K562 (cell line): ENCODE results near the gene SLC7A1. TPM values are rescaled to one million over a fixed set of nuclear protein-coding genes. Genes with fewer than 3 reads are reported as not detected.

ENCODE experiments used
- ATAC-seq: fragments of 200-7000 bp; cut with Tn5 transposase; 3 replicates; pipeline ENCODE4 v1.9.1; 2020; ENCODE audit warnings: moderate library complexity
- BruUV-seq: library from RNA; stranded (reverse); fragments of 400-500 nt; replicated peaks from 2 replicates; lab custom pipeline; 2021; lab: Mats Ljungman, UMichigan
- CTCF ChIA-PET: fragments of 300-600 bp; formaldehyde crosslinking; extraction: SDS; loops from one replicate; lab custom pipeline; 2021; ENCODE audit warnings: low intra/inter-chr PET ratio; lab: Yijun Ruan, JAX
- POLR2A ChIA-PET: fragments of 300-600, 350-650 bp; sonication (Branson Sonifier 250); formaldehyde crosslinking; extraction: SDS; loops from one replicate; lab custom pipeline; 2021; ENCODE audit warnings: antibody characterized with exemption, inconsistent platforms; lab: Yijun Ruan, JAX
- DNase-seq, 4 experiments: peaks; one replicate each; pipeline versions ENCODE4 v3.0.0 to v3.0.0-alpha.2; 2011 to 2018; ENCODE audit warnings: low spot score in 3 of 4, mixed read lengths in 3 of 4; ENCODE audit errors: extremely low read depth in 1 of 4
- FAIRE-seq: peaks from 2 replicates; lab custom pipeline; 2011; peaks lifted over from hg19 to GRCh38; lab: Jason Lieb, UNC
- H2AFZ ChIP-seq: 2 replicates; pipeline ENCODE4 v1.6.0; 2011; ENCODE audit warnings: low read depth, low read length, control low read depth, inconsistent platforms
- H3K27ac ChIP-seq: fragments of 200-600 bp; 3 replicates; pipeline ENCODE4 v1.8.0; 2011; ENCODE audit warnings: low read depth, mild to moderate bottlenecking, control low read depth, inconsistent platforms, low read length, moderate library complexity, mixed read lengths; ENCODE audit errors: extremely low read depth
- H3K27me3 ChIP-seq, 2 experiments: fragments of 300-600 bp in 1 of 2; 2 replicates in 1 of 2; 3 replicates in 1 of 2; pipeline versions ENCODE4 v1.6.0 to v1.8.0; 2011; ENCODE audit warnings: inconsistent platforms in 2 of 2, low read length in 2 of 2, mild to moderate bottlenecking in 1 of 2, mixed read lengths in 1 of 2, moderate library complexity in 1 of 2; ENCODE audit not compliant: control insufficient read depth in 2 of 2, insufficient read depth in 2 of 2
- H3K36me3 ChIP-seq: fragments of 300-600 bp; 3 replicates; pipeline ENCODE4 v1.8.0; 2011; ENCODE audit warnings: mild to moderate bottlenecking, low read length, inconsistent platforms; ENCODE audit not compliant: control insufficient read depth, insufficient read depth
- H3K4me1 ChIP-seq, 2 experiments: fragments of 200-600 bp in 1 of 2; replicated peaks in 1 of 2; 2 replicates in 1 of 2; 3 replicates in 1 of 2; pipeline versions ENCODE4 v1.5.1 to v1.8.0; 2011; ENCODE audit warnings: inconsistent platforms in 2 of 2, low read length in 2 of 2, mild to moderate bottlenecking in 1 of 2, mixed read lengths in 1 of 2, moderate library complexity in 1 of 2; ENCODE audit not compliant: control insufficient read depth in 2 of 2, insufficient read depth in 2 of 2
- H3K4me2 ChIP-seq: 2 replicates; pipeline ENCODE4 v1.6.1; 2011; ENCODE audit warnings: low read length, control low read depth, inconsistent platforms, mixed read lengths; ENCODE audit not compliant: insufficient read depth
- H3K4me3 ChIP-seq: fragments of 200-600 bp; sonication (generic), shearing (Covaris generic); 2 replicates; pipeline ENCODE4 v1.5.1; 2016; ENCODE audit warnings: control low read depth, inconsistent platforms
- H3K79me2 ChIP-seq: fragments of 200-600 bp; 3 replicates; pipeline ENCODE4 v1.8.0; 2011; ENCODE audit warnings: low read length, inconsistent platforms; ENCODE audit not compliant: control insufficient read depth, insufficient read depth
- H3K9ac ChIP-seq, 2 experiments: 2 replicates each; pipeline versions ENCODE4 v1.6.0 to v1.6.1; 2011; ENCODE audit warnings: low read depth in 2 of 2, low read length in 2 of 2, control low read depth in 1 of 2, inconsistent platforms in 1 of 2, mild to moderate bottlenecking in 1 of 2, mixed read lengths in 1 of 2; ENCODE audit not compliant: insufficient read depth in 1 of 2
- H3K9me1 ChIP-seq: one replicate; pipeline ENCODE4 v1.6.0; 2011; ENCODE audit warnings: inconsistent platforms, mild to moderate bottlenecking, low read length, moderate library complexity; ENCODE audit not compliant: control insufficient read depth, insufficient read depth
- H3K9me3 ChIP-seq: replicated peaks from 2 replicates; pipeline ENCODE4 v1.5.1; 2011; ENCODE audit warnings: low read depth, low read length, inconsistent platforms; ENCODE audit not compliant: control insufficient read depth, insufficient read depth
- H4K20me1 ChIP-seq: replicated peaks from 2 replicates; pipeline ENCODE4 v1.6.1; 2011; ENCODE audit warnings: low read length, inconsistent platforms, mixed read lengths; ENCODE audit not compliant: control insufficient read depth, insufficient read depth
- LARP7 ChIP-seq: fragments of 450-650 bp; IDR thresholded peaks from 2 replicates; pipeline ENCODE4 v1.6.1; 2016
- NCOA6 ChIP-seq: fragments of 450-650 bp; IDR thresholded peaks from 2 replicates; pipeline ENCODE4 v1.6.1; 2017; ENCODE audit warnings: mild to moderate bottlenecking
- NFATC3 ChIP-seq: fragments of 450-650 bp; IDR thresholded peaks from 2 replicates; pipeline ENCODE4 v1.6.1; 2017; ENCODE audit warnings: mild to moderate bottlenecking
- NR2C1 ChIP-seq, 2 experiments: fragments of 450-650 bp; IDR thresholded peaks; 2 replicates each; pipeline ENCODE4 v1.6.1; 2017; ENCODE audit warnings: mild to moderate bottlenecking in 2 of 2, antibody characterized with exemption in 1 of 2, inconsistent platforms in 1 of 2, missing compliant biosample characterization in 1 of 2, missing genetic modification characterization in 1 of 2
- PML ChIP-seq: IDR thresholded peaks from 2 replicates; pipeline ENCODE4 v1.6.1; 2012; ENCODE audit warnings: low read length, inconsistent platforms
- SFPQ ChIP-seq: fragments of 200-400 bp; formaldehyde crosslinking; IDR thresholded peaks from 2 replicates; pipeline ENCODE4 v1.6.1; 2017; ENCODE audit warnings: mild to moderate bottlenecking, low read depth, low read length, moderate library complexity
- SMARCB1 ChIP-seq: IDR thresholded peaks from 2 replicates; pipeline ENCODE4 v1.6.1; 2011; ENCODE audit warnings: improper control_type of control experiment, low read depth; ENCODE audit not compliant: insufficient read length
- SREBF2 ChIP-seq: sonication (generic); formaldehyde crosslinking; IDR thresholded peaks from 2 replicates; pipeline ENCODE4 v1.4.0; 2020; ENCODE audit warnings: mild to moderate bottlenecking, missing genetic modification reagents
- STAT5B ChIP-seq: fragments of 250-450 bp; sonication (Bioruptor Pico); IDR thresholded peaks from 2 replicates; pipeline ENCODE4 v1.8.0; 2021; ENCODE audit warnings: mild to moderate bottlenecking, inconsistent platforms
- TAF9B ChIP-seq: fragments of 450-650 bp; IDR thresholded peaks from 2 replicates; pipeline ENCODE4 v1.6.1; 2018; ENCODE audit warnings: mild to moderate bottlenecking; ENCODE audit not compliant: partially characterized antibody
- THAP12 ChIP-seq: fragments of 250-450 bp; sonication (Bioruptor Pico); IDR thresholded peaks from 2 replicates; pipeline ENCODE4 v1.9.0; 2021; ENCODE audit warnings: mild to moderate bottlenecking, inconsistent platforms
- U2AF1 ChIP-seq: fragments of 200-400 bp; formaldehyde crosslinking; optimal IDR thresholded peaks from 2 replicates; pipeline ENCODE3; 2017; ENCODE audit warnings: mild to moderate bottlenecking, low read depth, low read length, moderate library complexity
- ZEB2 ChIP-seq: fragments of 450-650 bp; IDR thresholded peaks from 2 replicates; pipeline ENCODE4 v1.6.1; 2016
- ZNF384 ChIP-seq: IDR thresholded peaks from 2 replicates; pipeline ENCODE4 v1.6.1; 2012; ENCODE audit warnings: low read depth, low read length, improper control_type of control experiment
- ZNF41 ChIP-seq: fragments of 250-450 bp; sonication (Bioruptor Pico); conservative IDR thresholded peaks from 2 replicates; pipeline ENCODE4 v1.4.0; 2020; ENCODE audit warnings: mild to moderate bottlenecking
- ZNF445 ChIP-seq: fragments of 250-450 bp; sonication (Bioruptor Pico); IDR thresholded peaks from 2 replicates; pipeline ENCODE4 v1.4.0; 2020; ENCODE audit warnings: low read depth, mild to moderate bottlenecking, moderate library complexity
- ZNF449 ChIP-seq: fragments of 250-450 bp; sonication (Bioruptor Pico); IDR thresholded peaks from 2 replicates; pipeline ENCODE4 v1.8.0; 2022; ENCODE audit warnings: moderate library complexity, mild to moderate bottlenecking, inconsistent platforms
- ZNF551 ChIP-seq: fragments of 250-450 bp; sonication (Bioruptor Pico); IDR thresholded peaks from 2 replicates; pipeline ENCODE4 v1.5.0; 2021; ENCODE audit warnings: mild to moderate bottlenecking, moderate library complexity
- WGBS: fragments of 100-300 bp; shearing (Covaris generic); methylation state at CpG from one replicate; pipeline ENCODE4 v1.1.6; 2016; ENCODE audit warnings: low coverage, mixed read lengths; ENCODE audit not compliant: insufficient coverage; ENCODE audit errors: missing lambda C conversion rate; 5-methylcytosine and 5-hydroxymethylcytosine counted together
- in situ Hi-C: fragments of 300-500 bp; cut with MboI; formaldehyde crosslinking; loops from 4 replicates; pipeline ENCODE4 v1.15.0; 2018; ENCODE audit warnings: inconsistent platforms, mixed read lengths
- intact Hi-C: fragments of 100-400 bp; cut with micrococcal nuclease; formaldehyde crosslinking; loops from 2 replicates; pipeline ENCODE4 v1.14.2; 2022
- polyA plus RNA-seq, 8 experiments: library from polyadenylated mRNA; depleted of rRNA in 4 of 8; stranded (reverse) in 5 of 8; unstranded in 3 of 8; fragments of >200 nt; fragmentation: Nextera tagmentation in 2 of 8; fragmentation: Illumina TruSeq in 1 of 8; extraction: Ambion mirVana in 2 of 8; extraction: Trizol in 1 of 8; gene quantifications; 2 replicates each; pipeline versions ENCODE4 v1.2.1 to v1.2.3, GENCODE V29; 2011 to 2014; ENCODE audit warnings: inconsistent platforms in 1 of 8, missing spikeins in 1 of 8
- total RNA-seq, 7 experiments: library from RNA; depleted of rRNA in 6 of 7; stranded (reverse); fragments of >200 nt in 6 of 7; fragmentation: Illumina TruSeq in 2 of 7; extraction: Trizol in 2 of 7; gene quantifications; 2 replicates each; pipeline versions ENCODE4 v1.2.1 to v1.2.3, GENCODE V29; 2011 to 2021; ENCODE audit warnings: low replicate concordance in 1 of 7

The SLC7A1 gene
- total and polyA plus RNA-seq, 9 of the 15 experiments (the other 6 are each of a cell fraction or from before 2014, with no cell fraction given): 3.3 to 69.7 (median 10.8) TPM

GRCh38 chr13:29526741-29527140 lies 68.7 kb downstream of the SLC7A1 start:
- POLR2A ChIA-PET: interaction anchor here (0.6 kb wide), 1 partner anchor 551 kb away, joined by 3 read pairs; no protein-coding TSS in a partner anchor
- no TSS peak for BruUV-seq
- no peaks in the 10 kb centered on the region for H3K79me2 ChIP-seq
- intact Hi-C loops (no loop called here), in situ Hi-C loops (no loop called here)
- FAIRE-seq (no peak), ATAC-seq (no peak), DNase-seq (no peak)
- WGBS: 100% methylated on average over 2 of the region's 14 CpGs
- CTCF ChIA-PET: no interaction called here
- no peak overlapping the region for H3K4me3 ChIP-seq
- no peak overlapping the region for H3K27ac ChIP-seq
- H4K20me1 ChIP-seq: no peaks in the 10 kb centered on the region
- H2AFZ ChIP-seq: no peak overlapping the region
- H3K4me2 ChIP-seq: no peak overlapping the region
- no peaks in the 10 kb centered on the region for H3K9me3 ChIP-seq
- no peaks in the 10 kb centered on the region for H3K27me3 ChIP-seq
- no peaks in the 10 kb centered on the region for H3K4me1 ChIP-seq
- no peak overlapping the region for H3K9ac ChIP-seq
- H3K36me3 ChIP-seq: peaks cover 65% of the 10 kb centered on the region; the same call in 2 of the 3 replicates
- no peaks in the 10 kb centered on the region for H3K9me1 ChIP-seq
- TF ChIP-seq ZNF551: no peak
- TF ChIP-seq ZNF445 (CRISPR knock-in tag): no peak
- TF ChIP-seq NFATC3: no peak
- TF ChIP-seq ZNF41 (CRISPR knock-in tag): no peak
- no peak for TF ChIP-seq STAT5B
- no peak for TF ChIP-seq LARP7
- no peak for TF ChIP-seq SFPQ
- TF ChIP-seq SREBF2 (CRISPR knock-in tag): no peak
- no peak for TF ChIP-seq ZNF449 (CRISPR knock-in tag)
- TF ChIP-seq NCOA6: no peak
- TF ChIP-seq ZEB2: no peak
- no peak for TF ChIP-seq U2AF1
- TF ChIP-seq SMARCB1: no peak
- TF ChIP-seq PML: no peak
- no peak for TF ChIP-seq THAP12 (CRISPR knock-in tag)
- TF ChIP-seq TAF9B: no peak
- no peak for TF ChIP-seq NR2C1 (IDR thresholded peaks at IDR 0.05)
- no peak for TF ChIP-seq NR2C1 (tag; IDR thresholded peaks at IDR 0.05)
- no peak for TF ChIP-seq ZNF384
